Activated naive CD8-positive, alpha-beta T cell treated with anti-CD3 and anti-CD28 coated beads, Interleukin-2, amount 50 U/mL, for 24 hours (primary cell): ENCODE data around the gene ZDHHC11B.
"Not testable (repeated sequence)": the region's sequence is repeated elsewhere in the genome, so short reads cannot be mapped to it uniquely, and the experiment has no call there.

ENCODE experiments used
- ATAC-seq: fragments of 150-1000 bp; cut with Tn5 transposase; one replicate; pipeline ENCODE4 v1.10.0; 2021
- DNase-seq: peaks from one replicate; pipeline ENCODE4 v3.0.0; 2021
- H3K27ac Mint-ChIP-seq: one replicate; pipeline ENCODE4 v1.8.0; 2021; ENCODE audit warnings: mild to moderate bottlenecking, mixed read lengths
- H3K27me3 Mint-ChIP-seq: one replicate; pipeline ENCODE4 v1.8.0; 2021; ENCODE audit warnings: mixed read lengths
- H3K36me3 Mint-ChIP-seq: one replicate; pipeline ENCODE4 v1.8.0; 2021; ENCODE audit warnings: low read depth, mixed read lengths
- H3K4me1 Mint-ChIP-seq: one replicate; pipeline ENCODE4 v1.8.0; 2021; ENCODE audit warnings: mixed read lengths
- H3K4me3 Mint-ChIP-seq: one replicate; pipeline ENCODE4 v1.8.0; 2021; ENCODE audit warnings: mild to moderate bottlenecking, moderate library complexity, mixed read lengths
- H3K9me3 Mint-ChIP-seq: one replicate; pipeline ENCODE4 v1.8.0; 2021; ENCODE audit warnings: mixed read lengths

The ZDHHC11B gene

GRCh38 chr5:713686-714085 is 70.8 kb downstream of the ZDHHC11B start:
- not testable (repeated sequence) for H3K36me3 Mint-ChIP-seq, DNase-seq, H3K4me1 Mint-ChIP-seq, H3K4me3 Mint-ChIP-seq, H3K27ac Mint-ChIP-seq
- ATAC-seq, result peak; percentile 8
- peaks cover 20% of the 10 kb centered on the region for H3K9me3 Mint-ChIP-seq
- H3K27me3 Mint-ChIP-seq, result peaks cover 22% of the 10 kb centered on the region

GRCh38 chr5:708848-709517 is 75.5 kb downstream of the ZDHHC11B start:
- H3K4me1 Mint-ChIP-seq, H3K4me3 Mint-ChIP-seq, H3K27ac Mint-ChIP-seq, H3K9me3 Mint-ChIP-seq, DNase-seq, H3K27me3 Mint-ChIP-seq, H3K36me3 Mint-ChIP-seq: not testable (repeated sequence)
- ATAC-seq, result peak; percentile 33

GRCh38 chr5:708374-708773 is 76.2 kb downstream of the ZDHHC11B start:
- H3K4me3 Mint-ChIP-seq, ATAC-seq, H3K4me1 Mint-ChIP-seq, H3K27ac Mint-ChIP-seq, H3K9me3 Mint-ChIP-seq, H3K36me3 Mint-ChIP-seq, DNase-seq, H3K27me3 Mint-ChIP-seq: not testable (repeated sequence)

GRCh38 chr5:706127-706526 is 78.4 kb downstream of the ZDHHC11B start:
- not testable (repeated sequence) for ATAC-seq, H3K4me1 Mint-ChIP-seq, H3K27ac Mint-ChIP-seq, H3K9me3 Mint-ChIP-seq, H3K27me3 Mint-ChIP-seq, DNase-seq, H3K4me3 Mint-ChIP-seq, H3K36me3 Mint-ChIP-seq

- not testable (repeated sequence) for ATAC-seq, DNase-seq, H3K27ac Mint-ChIP-seq, H3K36me3 Mint-ChIP-seq, H3K4me3 Mint-ChIP-seq, H3K4me1 Mint-ChIP-seq, H3K27me3 Mint-ChIP-seq, H3K9me3 Mint-ChIP-seq
Measured at GRCh38 chr5:696753-697702, 87.5 kb downstream of the ZDHHC11B start.

- H3K36me3 Mint-ChIP-seq, H3K4me3 Mint-ChIP-seq, H3K27ac Mint-ChIP-seq, H3K4me1 Mint-ChIP-seq, H3K27me3 Mint-ChIP-seq, ATAC-seq, H3K9me3 Mint-ChIP-seq, DNase-seq: not testable (repeated sequence)
Measured at GRCh38 chr5:696191-696590, 88.3 kb downstream of the ZDHHC11B start.

- DNase-seq, H3K4me1 Mint-ChIP-seq, H3K36me3 Mint-ChIP-seq, H3K9me3 Mint-ChIP-seq, H3K4me3 Mint-ChIP-seq, ATAC-seq, H3K27me3 Mint-ChIP-seq, H3K27ac Mint-ChIP-seq: not testable (repeated sequence)
Measured at GRCh38 chr5:695475-695874, 89.1 kb downstream of the ZDHHC11B start.

GRCh38 chr5:694042-694431 is 90.5 kb downstream of the ZDHHC11B start:
- H3K4me3 Mint-ChIP-seq, H3K4me1 Mint-ChIP-seq, H3K9me3 Mint-ChIP-seq, H3K27me3 Mint-ChIP-seq, ATAC-seq, H3K27ac Mint-ChIP-seq, DNase-seq, H3K36me3 Mint-ChIP-seq: not testable (repeated sequence)

GRCh38 chr5:693271-694041 is 91.1 kb downstream of the ZDHHC11B start, which contains the start of gene TPPP:
TSS of gene TPPP (minus strand) at chr5:693352. CDS start at chr5:678060, 15,292 bp downstream.
- not testable (repeated sequence) for H3K4me3 Mint-ChIP-seq, H3K36me3 Mint-ChIP-seq, H3K9me3 Mint-ChIP-seq, H3K27me3 Mint-ChIP-seq, H3K4me1 Mint-ChIP-seq, H3K27ac Mint-ChIP-seq
- ATAC-seq, result peak; percentile 86
- peak; percentile 86 for DNase-seq

- not testable (repeated sequence) for ATAC-seq, H3K27me3 Mint-ChIP-seq, H3K9me3 Mint-ChIP-seq, DNase-seq, H3K4me1 Mint-ChIP-seq, H3K27ac Mint-ChIP-seq, H3K4me3 Mint-ChIP-seq, H3K36me3 Mint-ChIP-seq
Measured at GRCh38 chr5:692529-693041, 91.9 kb downstream of the ZDHHC11B start.

GRCh38 chr5:691817-692528 is 92.6 kb downstream of the ZDHHC11B start:
- Mint-ChIP-seq H3K36me3 (no peaks in the 10 kb centered on the region), H3K4me3 (no peak overlapping the region)

GRCh38 chr5:691049-691448 is 93.5 kb downstream of the ZDHHC11B start:
- not testable (repeated sequence) for H3K4me1 Mint-ChIP-seq, H3K27ac Mint-ChIP-seq, DNase-seq, H3K4me3 Mint-ChIP-seq, H3K36me3 Mint-ChIP-seq, H3K27me3 Mint-ChIP-seq, H3K9me3 Mint-ChIP-seq, ATAC-seq

More at GRCh38 chr5:691817-692528, 92.6 kb downstream of the ZDHHC11B start:
- no peak overlapping the region for H3K27ac Mint-ChIP-seq
- ATAC-seq (no peak), DNase-seq (no peak)
- H3K9me3 Mint-ChIP-seq, result no peaks in the 10 kb centered on the region
- peaks cover 2% of the 10 kb centered on the region for H3K27me3 Mint-ChIP-seq
- no peaks in the 10 kb centered on the region for H3K4me1 Mint-ChIP-seq

GRCh38 chr5:690293-690692 is 94.2 kb downstream of the ZDHHC11B start:
- H3K36me3 Mint-ChIP-seq, H3K27ac Mint-ChIP-seq, DNase-seq, H3K9me3 Mint-ChIP-seq, ATAC-seq, H3K4me3 Mint-ChIP-seq, H3K4me1 Mint-ChIP-seq, H3K27me3 Mint-ChIP-seq: not testable (repeated sequence)
